ENCODE data around the gene CST4.
"Not testable (repeated sequence)": the region's sequence is repeated elsewhere in the genome, so short reads cannot be mapped to it uniquely, and the experiment has no call there.

The CST4 gene

DNA sequence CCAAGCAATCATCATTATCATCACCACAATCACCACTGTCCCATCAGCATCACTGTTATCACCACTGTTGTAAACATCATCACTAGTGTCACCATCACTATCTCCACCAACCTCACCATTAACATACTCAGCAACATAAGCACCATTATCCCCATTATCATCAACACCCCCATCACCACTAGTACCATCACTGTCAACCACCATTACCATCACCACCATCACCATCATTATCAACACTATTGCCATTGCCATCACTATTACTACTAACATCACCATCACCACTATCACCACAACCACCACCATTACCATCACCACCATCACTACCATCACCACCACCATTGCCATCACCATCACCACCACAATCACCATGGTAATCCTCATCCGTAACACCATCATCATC, 19.5 kb downstream of the CST4 start:
- no peak overlapping the region for H3K4me3 ChIP-seq (ENCODE audit: low read length)
- no peaks in the 10 kb centered on the region for H3K27me3 ChIP-seq (ENCODE audit: control insufficient read depth, insufficient read depth, low read length)
- H3K27ac ChIP-seq (ENCODE audit: low read length) = no peak overlapping the region
- H3K36me3 ChIP-seq (ENCODE audit: control insufficient read depth, low read depth, low read length) = no peaks in the 10 kb centered on the region
- no peaks in the 10 kb centered on the region for H3K9me3 ChIP-seq (ENCODE audit: control insufficient read depth, low read depth, low read length)
- no peak overlapping the region for H3K9ac ChIP-seq (ENCODE audit: low read length)
- no peaks in the 10 kb centered on the region for H3K4me1 ChIP-seq (ENCODE audit: control insufficient read depth, low read depth, low read length)

DNA sequence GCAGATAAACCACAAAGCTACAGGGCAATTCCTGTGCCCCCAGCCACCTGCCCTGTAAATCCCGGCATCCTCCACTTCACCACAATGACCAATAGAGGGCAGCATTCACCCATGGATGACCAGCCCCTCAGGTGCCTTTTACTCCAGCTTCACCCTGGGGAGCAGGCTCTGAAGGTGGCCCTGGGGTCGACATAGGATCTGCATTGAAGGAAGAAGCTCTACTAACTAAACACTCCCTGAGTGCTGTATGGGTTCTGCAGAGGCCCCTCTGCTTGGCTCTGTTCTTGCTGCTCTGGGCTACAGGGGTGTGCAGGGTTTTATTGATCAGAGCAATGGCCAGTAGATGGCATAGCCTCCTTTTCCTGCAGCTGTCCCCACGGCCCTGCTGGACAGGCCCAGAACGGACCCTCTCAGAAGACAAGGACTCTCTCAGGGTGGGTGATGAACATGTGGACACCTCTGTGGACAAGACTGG, 20.3 kb downstream of the CST4 start:
- Histone ChIP-seq H3K4me1 (ENCODE audit: control insufficient read depth, low read depth, low read length) (no peaks in the 10 kb centered on the region), H3K9me3 (ENCODE audit: control insufficient read depth, low read depth, low read length) (no peaks in the 10 kb centered on the region), H3K27ac (ENCODE audit: low read length) (no peak overlapping the region), H3K9ac (ENCODE audit: low read length) (no peak overlapping the region), H3K27me3 (ENCODE audit: control insufficient read depth, insufficient read depth, low read length) (no peaks in the 10 kb centered on the region), H3K4me3 (ENCODE audit: low read length) (no peak overlapping the region), H3K36me3 (ENCODE audit: control insufficient read depth, low read depth, low read length) (no peaks in the 10 kb centered on the region)

DNA sequence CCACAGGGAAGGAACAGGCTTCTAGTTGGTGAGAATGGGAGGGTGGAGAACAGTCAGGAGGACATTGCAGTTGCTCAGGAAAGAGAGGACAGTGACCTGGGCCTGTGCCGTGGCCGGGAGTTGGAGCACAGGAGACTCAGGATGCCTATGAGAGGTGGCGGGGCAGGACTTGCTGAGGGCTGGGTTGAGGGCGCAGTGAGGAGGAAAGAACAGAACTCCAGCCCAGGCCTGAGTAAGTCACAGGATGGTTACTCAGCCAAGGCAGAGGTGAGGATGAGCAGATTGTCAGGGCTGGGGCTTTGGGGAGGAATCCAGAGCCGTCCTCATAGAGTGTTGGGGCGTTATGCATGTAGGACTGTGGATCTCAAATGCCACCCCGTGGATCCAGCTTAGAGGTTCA, 21.2 kb downstream of the CST4 start:
- H3K9ac ChIP-seq (ENCODE audit: low read length) = no peak overlapping the region
- H3K9me3 ChIP-seq (ENCODE audit: control insufficient read depth, low read depth, low read length) = no peaks in the 10 kb centered on the region
- no peaks in the 10 kb centered on the region for H3K36me3 ChIP-seq (ENCODE audit: control insufficient read depth, low read depth, low read length)
- H3K27ac ChIP-seq (ENCODE audit: low read length) = no peak overlapping the region
- H3K4me3 ChIP-seq (ENCODE audit: low read length) = no peak overlapping the region
- H3K27me3 ChIP-seq (ENCODE audit: control insufficient read depth, insufficient read depth, low read length) = no peaks in the 10 kb centered on the region
- H3K4me1 ChIP-seq (ENCODE audit: control insufficient read depth, low read depth, low read length) = no peaks in the 10 kb centered on the region

DNA sequence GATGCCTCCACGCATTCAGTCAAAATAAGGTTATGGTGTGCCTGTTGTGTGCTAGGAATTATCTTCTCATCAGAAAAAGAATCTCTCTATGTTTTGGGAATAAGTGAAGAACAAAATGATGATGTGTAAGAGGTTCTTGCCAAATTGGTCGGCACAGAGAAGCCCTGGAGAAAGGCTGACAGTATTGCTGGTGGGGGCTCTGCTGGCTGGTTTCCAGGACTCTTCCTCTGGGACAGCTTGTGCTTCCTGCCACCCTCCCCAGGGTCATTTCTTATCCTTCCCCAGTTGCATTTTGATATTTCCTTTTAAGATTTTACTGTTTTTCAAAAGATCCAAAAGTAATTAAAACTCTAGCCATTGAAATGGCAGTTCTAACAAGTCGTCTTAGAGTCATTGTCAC, 22.1 kb downstream of the CST4 start:
- Histone ChIP-seq H3K4me1 (ENCODE audit: control insufficient read depth, low read depth, low read length) (no peaks in the 10 kb centered on the region), H3K36me3 (ENCODE audit: control insufficient read depth, low read depth, low read length) (no peaks in the 10 kb centered on the region), H3K27ac (ENCODE audit: low read length) (no peak overlapping the region), H3K27me3 (ENCODE audit: control insufficient read depth, insufficient read depth, low read length) (no peaks in the 10 kb centered on the region), H3K4me3 (ENCODE audit: low read length) (no peak overlapping the region), H3K9me3 (ENCODE audit: control insufficient read depth, low read depth, low read length) (no peaks in the 10 kb centered on the region), H3K9ac (ENCODE audit: low read length) (no peak overlapping the region)

DNA sequence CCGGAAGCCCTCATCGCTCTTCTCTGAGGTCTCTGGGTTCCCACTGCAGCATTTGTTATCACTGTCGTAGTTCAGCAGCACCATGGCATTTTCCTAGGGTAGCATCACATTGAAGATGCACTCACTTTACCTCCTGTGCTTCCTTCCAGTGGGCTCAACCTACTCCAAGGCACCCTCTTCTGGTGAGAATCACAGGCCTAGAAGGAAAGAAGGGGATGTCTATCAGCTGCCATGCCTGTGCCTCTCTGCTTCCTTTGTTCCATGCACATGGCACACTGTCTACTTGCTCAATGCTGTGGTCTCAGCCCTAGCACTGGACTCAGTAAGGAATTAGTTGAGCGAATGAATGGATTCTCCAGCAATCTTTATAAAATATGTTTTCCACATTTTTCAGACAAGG, 22.6 kb downstream of the CST4 start:
- no peak overlapping the region for H3K27ac ChIP-seq (ENCODE audit: low read length)
- no peaks in the 10 kb centered on the region for H3K9me3 ChIP-seq (ENCODE audit: control insufficient read depth, low read depth, low read length)

DNA sequence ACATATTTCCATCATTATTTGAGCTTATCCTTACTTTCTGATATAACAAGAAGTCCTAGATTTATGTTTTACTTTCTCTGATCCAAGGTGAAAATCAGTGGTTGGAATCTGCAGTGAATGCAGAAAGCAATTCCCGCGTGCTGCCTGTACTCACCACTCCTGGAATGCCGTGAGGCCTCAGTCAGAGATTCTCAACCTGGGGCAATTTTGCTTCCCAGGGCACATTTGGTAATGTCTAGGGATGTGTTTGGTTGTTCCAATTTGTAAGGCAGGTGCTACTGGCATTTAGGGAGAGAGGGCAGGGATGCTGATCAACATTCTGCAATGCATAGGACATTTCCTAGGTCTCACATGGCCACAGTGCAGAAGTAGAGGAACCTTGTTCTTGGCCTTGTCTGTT, 23.9 kb downstream of the CST4 start:
- H3K4me1 ChIP-seq (ENCODE audit: control insufficient read depth, low read depth, low read length) = no peaks in the 10 kb centered on the region
- no peaks in the 10 kb centered on the region for H3K9me3 ChIP-seq (ENCODE audit: control insufficient read depth, low read depth, low read length)
- no peaks in the 10 kb centered on the region for H3K27me3 ChIP-seq (ENCODE audit: control insufficient read depth, insufficient read depth, low read length)
- H3K36me3 ChIP-seq (ENCODE audit: control insufficient read depth, low read depth, low read length) = no peaks in the 10 kb centered on the region
- no peak overlapping the region for H3K9ac ChIP-seq (ENCODE audit: low read length)
- no peak overlapping the region for H3K27ac ChIP-seq (ENCODE audit: low read length)
- no peak overlapping the region for H3K4me3 ChIP-seq (ENCODE audit: low read length)

More for the DNA sequence above, 22.6 kb downstream of the CST4 start:
- Histone ChIP-seq H3K4me3 (ENCODE audit: low read length) (no peak overlapping the region), H3K36me3 (ENCODE audit: control insufficient read depth, low read depth, low read length) (no peaks in the 10 kb centered on the region), H3K4me1 (ENCODE audit: control insufficient read depth, low read depth, low read length) (no peaks in the 10 kb centered on the region), H3K27me3 (ENCODE audit: control insufficient read depth, insufficient read depth, low read length) (no peaks in the 10 kb centered on the region), H3K9ac (ENCODE audit: low read length) (no peak overlapping the region)

DNA sequence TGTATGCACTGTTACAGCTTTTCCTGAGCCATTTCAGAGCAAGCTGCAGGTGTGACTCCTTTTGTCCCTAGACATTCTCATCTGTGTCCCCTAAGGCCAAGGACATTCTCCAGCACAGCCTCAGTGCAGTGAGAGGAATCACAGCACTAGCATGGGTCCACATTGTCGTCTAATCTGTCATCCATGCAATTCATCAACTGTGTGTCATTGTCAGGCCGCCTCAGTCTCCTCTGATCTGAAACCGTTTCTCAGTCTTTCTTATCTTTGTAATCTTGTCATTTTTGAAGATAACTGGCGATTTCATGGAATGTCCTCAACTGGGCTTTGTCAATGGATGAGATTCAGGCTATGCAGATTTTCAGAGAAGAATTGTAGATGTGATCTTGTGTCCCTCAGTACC, 24.8 kb downstream of the CST4 start:
- H3K9me3 ChIP-seq (ENCODE audit: control insufficient read depth, low read depth, low read length); H3K4me1 ChIP-seq (ENCODE audit: control insufficient read depth, low read depth, low read length); H3K36me3 ChIP-seq (ENCODE audit: control insufficient read depth, low read depth, low read length); H3K27me3 ChIP-seq (ENCODE audit: control insufficient read depth, insufficient read depth, low read length); H3K27ac ChIP-seq (ENCODE audit: low read length); H3K9ac ChIP-seq (ENCODE audit: low read length); H3K4me3 ChIP-seq (ENCODE audit: low read length): not testable (repeated sequence)

DNA sequence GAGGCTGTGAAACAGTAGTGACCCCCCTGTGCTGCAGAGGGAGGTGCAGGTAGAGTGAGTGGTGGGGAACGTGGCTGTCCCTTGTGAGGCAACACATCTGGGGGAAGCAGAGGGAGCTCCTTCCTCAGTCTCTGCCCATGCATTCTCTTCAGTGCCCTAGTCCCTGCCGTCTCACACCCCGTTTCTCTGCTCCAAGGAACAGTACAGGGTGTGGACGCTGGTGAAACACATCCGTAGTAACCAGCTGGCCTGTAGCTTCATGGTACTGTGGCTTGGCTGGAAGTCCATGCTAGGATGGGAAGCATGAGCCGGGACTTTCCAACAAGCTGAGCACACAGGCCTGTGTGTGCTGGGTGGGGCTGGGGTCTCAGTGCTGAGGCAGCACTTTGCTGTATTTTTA, 25.7 kb downstream of the CST4 start:
- Histone ChIP-seq H3K36me3 (ENCODE audit: control insufficient read depth, low read depth, low read length) (no peaks in the 10 kb centered on the region), H3K9me3 (ENCODE audit: control insufficient read depth, low read depth, low read length) (no peaks in the 10 kb centered on the region), H3K9ac (ENCODE audit: low read length) (no peak overlapping the region), H3K27me3 (ENCODE audit: control insufficient read depth, insufficient read depth, low read length) (no peaks in the 10 kb centered on the region), H3K4me3 (ENCODE audit: low read length) (no peak overlapping the region), H3K4me1 (ENCODE audit: control insufficient read depth, low read depth, low read length) (no peaks in the 10 kb centered on the region), H3K27ac (ENCODE audit: low read length) (no peak overlapping the region)

DNA sequence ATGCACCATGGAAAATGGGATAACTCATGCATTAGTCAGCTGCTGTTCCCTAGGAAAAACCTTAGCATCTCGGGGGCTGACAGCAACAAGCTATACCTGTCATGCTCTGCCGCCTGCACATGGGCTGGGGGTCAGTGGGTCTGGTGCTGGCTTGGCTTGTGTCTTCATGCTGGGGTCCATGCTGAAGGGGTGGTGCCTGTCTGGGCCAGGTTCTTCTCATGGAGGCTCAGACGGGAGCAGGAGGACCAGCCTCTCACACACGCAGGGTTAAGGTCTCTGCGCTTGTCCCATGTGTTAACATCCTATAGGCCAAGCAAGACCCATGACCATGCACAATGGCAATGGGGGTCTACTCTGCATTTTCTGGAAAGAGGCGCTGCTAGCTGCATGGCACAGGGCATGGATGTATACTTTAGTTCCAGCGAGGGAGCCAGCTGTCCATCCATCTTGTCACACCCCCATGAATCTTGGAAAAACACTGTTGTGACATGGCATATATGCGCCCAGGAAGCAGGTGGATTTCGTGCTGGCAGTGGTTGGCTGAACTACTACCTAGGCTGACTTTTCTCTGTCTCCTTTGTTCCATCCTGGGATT, 26.5 kb downstream of the CST4 start:
- Histone ChIP-seq H3K4me1 (ENCODE audit: control insufficient read depth, low read depth, low read length) (no peaks in the 10 kb centered on the region), H3K9ac (ENCODE audit: low read length) (no peak overlapping the region)

DNA sequence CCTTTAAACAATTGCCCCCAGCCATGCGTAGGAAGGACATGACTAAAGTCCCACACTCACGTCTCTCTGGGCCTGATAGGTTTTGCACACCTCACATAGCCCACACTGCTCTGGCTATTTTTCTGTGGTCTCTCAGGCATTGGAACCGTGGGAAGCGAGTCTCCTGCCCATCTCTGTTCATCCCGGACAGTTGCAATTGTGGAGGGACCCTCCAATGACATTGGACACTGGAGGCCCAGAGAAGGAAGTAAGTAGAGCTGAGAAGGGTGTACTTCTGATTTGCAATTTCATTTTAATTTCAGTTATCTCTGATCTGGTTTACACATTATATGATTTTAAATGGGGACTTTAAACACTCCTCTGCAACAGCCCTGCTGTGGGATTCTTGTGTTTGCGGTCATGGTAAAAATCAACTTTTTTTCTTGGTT, 27.8 kb downstream of the CST4 start:
- Histone ChIP-seq H3K9me3 (ENCODE audit: control insufficient read depth, low read depth, low read length) (no peaks in the 10 kb centered on the region), H3K4me3 (ENCODE audit: low read length) (no peak overlapping the region), H3K4me1 (ENCODE audit: control insufficient read depth, low read depth, low read length) (no peaks in the 10 kb centered on the region), H3K27ac (ENCODE audit: low read length) (no peak overlapping the region), H3K9ac (ENCODE audit: low read length) (no peak overlapping the region), H3K36me3 (ENCODE audit: control insufficient read depth, low read depth, low read length) (no peaks in the 10 kb centered on the region), H3K27me3 (ENCODE audit: control insufficient read depth, insufficient read depth, low read length) (no peaks in the 10 kb centered on the region)

More for the DNA sequence above, 26.5 kb downstream of the CST4 start:
- Histone ChIP-seq H3K27ac (ENCODE audit: low read length) (no peak overlapping the region), H3K36me3 (ENCODE audit: control insufficient read depth, low read depth, low read length) (no peaks in the 10 kb centered on the region), H3K9me3 (ENCODE audit: control insufficient read depth, low read depth, low read length) (no peaks in the 10 kb centered on the region), H3K4me3 (ENCODE audit: low read length) (no peak overlapping the region), H3K27me3 (ENCODE audit: control insufficient read depth, insufficient read depth, low read length) (no peaks in the 10 kb centered on the region)

DNA sequence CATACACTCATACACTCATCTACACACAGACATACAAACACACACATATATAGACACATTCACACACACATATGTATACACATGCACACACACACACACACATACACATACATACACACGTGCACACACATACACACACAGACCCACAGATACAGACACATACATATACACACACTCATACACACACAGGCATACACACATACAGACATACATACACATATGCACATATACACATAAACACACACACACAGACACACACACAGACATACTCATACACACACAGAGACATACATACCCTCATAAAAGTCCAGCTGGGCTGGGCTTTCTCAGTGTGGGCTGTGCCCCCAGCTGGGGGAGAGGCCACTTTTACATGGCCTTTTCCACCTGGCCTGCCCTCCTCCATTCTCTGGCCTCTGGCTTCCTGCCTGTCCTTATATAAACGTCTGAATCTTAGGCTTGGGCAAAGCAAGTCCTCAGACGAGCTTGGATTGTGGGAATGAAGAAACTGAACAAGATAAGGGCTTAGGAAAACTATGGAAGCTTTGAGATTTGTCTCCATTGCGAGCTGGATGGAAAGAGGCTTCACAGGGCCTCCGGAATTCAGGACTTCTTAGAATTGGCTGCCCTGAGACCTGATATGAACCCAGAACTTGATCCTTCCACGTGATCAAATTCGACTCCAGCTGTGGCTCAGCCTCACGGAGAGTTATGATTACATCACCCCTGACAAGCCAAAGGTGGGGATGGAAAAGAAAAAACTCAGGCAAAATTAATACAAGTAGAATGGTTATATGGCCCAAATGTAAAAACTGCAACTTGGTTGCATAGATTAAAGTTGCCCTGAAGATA, 28.6 kb downstream of the CST4 start:
- no peaks in the 10 kb centered on the region for H3K36me3 ChIP-seq (ENCODE audit: control insufficient read depth, low read depth, low read length)
- H3K9ac ChIP-seq (ENCODE audit: low read length) = no peak overlapping the region
- H3K4me1 ChIP-seq (ENCODE audit: control insufficient read depth, low read depth, low read length) = no peaks in the 10 kb centered on the region
- no peaks in the 10 kb centered on the region for H3K27me3 ChIP-seq (ENCODE audit: control insufficient read depth, insufficient read depth, low read length)
- H3K4me3 ChIP-seq (ENCODE audit: low read length) = no peak overlapping the region
- no peaks in the 10 kb centered on the region for H3K9me3 ChIP-seq (ENCODE audit: control insufficient read depth, low read depth, low read length)
- H3K27ac ChIP-seq (ENCODE audit: low read length) = no peak overlapping the region

DNA sequence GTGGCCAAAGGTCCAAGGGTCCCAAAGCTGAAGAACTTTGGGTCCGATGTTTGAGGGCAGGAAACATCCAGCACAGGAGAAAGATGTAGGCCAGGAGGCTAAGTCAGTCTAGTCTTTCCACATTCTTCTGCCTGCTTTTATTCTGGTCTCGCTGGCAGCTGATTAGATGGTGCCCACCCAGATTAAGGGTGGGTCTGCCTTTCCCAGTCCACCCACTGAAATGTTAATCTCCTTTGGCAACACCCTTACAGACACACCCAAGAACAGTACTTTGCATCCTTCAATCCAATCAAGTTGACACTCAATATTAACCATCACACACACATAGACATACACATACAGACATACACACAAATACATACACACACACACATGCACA, 29.2 kb downstream of the CST4 start:
- H3K4me1 ChIP-seq (ENCODE audit: control insufficient read depth, low read depth, low read length); H3K36me3 ChIP-seq (ENCODE audit: control insufficient read depth, low read depth, low read length); H3K9me3 ChIP-seq (ENCODE audit: control insufficient read depth, low read depth, low read length); H3K27me3 ChIP-seq (ENCODE audit: control insufficient read depth, insufficient read depth, low read length); H3K9ac ChIP-seq (ENCODE audit: low read length); H3K27ac ChIP-seq (ENCODE audit: low read length); H3K4me3 ChIP-seq (ENCODE audit: low read length): not testable (repeated sequence)
